HG03039 (cell line): ENCODE measurements around the gene CLOCK.

ENCODE experiments used
- ATAC-seq: cut with Tn5 transposase; IDR thresholded peaks from one replicate; pipeline ENCODE4 v1.9.1; 2021; ENCODE audit warnings: mild to moderate bottlenecking, moderate library complexity; ENCODE audit not compliant: unreplicated experiment

Gene CLOCK

GRCh38 chr4:55488716-55489115 is 58.0 kb downstream of the CLOCK start:
- ATAC-seq = no peak

- no peak for ATAC-seq
These were observed 60.9 kb downstream of the CLOCK start for GRCh38 chr4:55485821-55486220.

GRCh38 chr4:55483315-55483714 is 63.4 kb downstream of the CLOCK start:
- ATAC-seq = no peak

GRCh38 chr4:55475394-55476243 is 71.1 kb downstream of the CLOCK start:
- no peak for ATAC-seq

- no peak for ATAC-seq
These were observed 76.7 kb downstream of the CLOCK start for GRCh38 chr4:55469979-55470378.

- no peak for ATAC-seq
These were observed 78.0 kb downstream of the CLOCK start for GRCh38 chr4:55468724-55469123.

- no peak for ATAC-seq
These were observed 80.7 kb downstream of the CLOCK start for GRCh38 chr4:55466001-55466400.

GRCh38 chr4:55458611-55459010 is 88.1 kb downstream of the CLOCK start:
- no peak for ATAC-seq

GRCh38 chr4:55458164-55458563 is 88.5 kb downstream of the CLOCK start:
- ATAC-seq = no peak

- no peak for ATAC-seq
These were observed 96.1 kb downstream of the CLOCK start for GRCh38 chr4:55450566-55450965.

GRCh38 chr4:55447831-55448230 is 98.9 kb downstream of the CLOCK start:
- no peak for ATAC-seq

GRCh38 chr4:55447108-55447708 is 99.5 kb downstream of the CLOCK start:
- ATAC-seq = no peak

- ATAC-seq = no peak
These were observed 100.2 kb downstream of the CLOCK start for GRCh38 chr4:55446578-55446922.

- no peak for ATAC-seq
These were observed 100.7 kb downstream of the CLOCK start for GRCh38 chr4:55445921-55446577.

- no peak for ATAC-seq
These were observed 101.9 kb downstream of the CLOCK start for GRCh38 chr4:55444827-55445226.

- no peak for ATAC-seq
These were observed 104.2 kb downstream of the CLOCK start for GRCh38 chr4:55442541-55442940.

- no peak for ATAC-seq
These were observed 105.9 kb downstream of the CLOCK start for GRCh38 chr4:55440786-55441185.

GRCh38 chr4:55439023-55439422 is 107.7 kb downstream of the CLOCK start:
- no peak for ATAC-seq

GRCh38 chr4:55438314-55438713 is 108.4 kb downstream of the CLOCK start:
- ATAC-seq = no peak

GRCh38 chr4:55437823-55438222 is 108.9 kb downstream of the CLOCK start:
- ATAC-seq = no peak

GRCh38 chr4:55437356-55437796 is 109.3 kb downstream of the CLOCK start:
- no peak for ATAC-seq
